ENCODE results near the gene PILRB. TPM values are rescaled to one million over a fixed set of nuclear protein-coding genes. Genes with fewer than 3 reads are reported as not detected.
"Not testable (repeated sequence)": the region's sequence is repeated elsewhere in the genome, so short reads cannot be mapped to it uniquely, and the experiment has no call there.

PILRB gene
- total RNA-seq, 3 donors from 2014 or later, result 36.4 to 95.3 (median 54.3) TPM

GRCh38 chr7:100342765-100343164, 15.2 kb upstream of the PILRB start:
- intact Hi-C loops (cut with DNase I, micrococcal nuclease), result no loop called here
- Histone ChIP-seq H3K4me1 (ENCODE audit: low read depth) (peaks cover 3% of the 10 kb centered on the region), H3K36me3 (ENCODE audit: low read depth) (peaks cover 11% of the 10 kb centered on the region), H3K9me3 (no peaks in the 10 kb centered on the region), H3K4me3 (no peak overlapping the region)
- no peak for TF ChIP-seq CTCF (IDR thresholded peaks at IDR 0.05)
- no peak for DNase-seq
- no peak for ATAC-seq

GRCh38 chr7:100344124-100344559, 13.8 kb upstream of the PILRB start:
- intact Hi-C loops (cut with DNase I, micrococcal nuclease); ATAC-seq: not testable (repeated sequence)
- H3K36me3 ChIP-seq (ENCODE audit: low read depth), result peaks cover 13% of the 10 kb centered on the region

GRCh38 chr7:100344560-100345287, 13.2 kb upstream of the PILRB start:
- intact Hi-C loops (cut with DNase I, micrococcal nuclease); H3K4me1 ChIP-seq (ENCODE audit: low read depth): not testable (repeated sequence)
- peak in 1 of 3 donors; percentile 51 for DNase-seq

More at GRCh38 chr7:100344124-100344559, 13.8 kb upstream of the PILRB start:
- H3K9me3 ChIP-seq; DNase-seq; H3K4me1 ChIP-seq (ENCODE audit: low read depth); H3K4me3 ChIP-seq: not testable (repeated sequence)

GRCh38 chr7:100345288-100345672, 12.6 kb upstream of the PILRB start:
- H3K4me3 ChIP-seq; intact Hi-C loops (cut with DNase I, micrococcal nuclease); H3K4me1 ChIP-seq (ENCODE audit: low read depth); H3K9me3 ChIP-seq: not testable (repeated sequence)
- peak; percentile 30 for TF ChIP-seq CTCF (IDR thresholded peaks at IDR 0.05)
- peak; percentile 80 to 90 (median 85) for DNase-seq
- ATAC-seq, result peak; percentile 40
- H3K36me3 ChIP-seq (ENCODE audit: low read depth), result peaks cover 13% of the 10 kb centered on the region

More at GRCh38 chr7:100344560-100345287, 13.2 kb upstream of the PILRB start:
- not testable (repeated sequence) for H3K4me3 ChIP-seq, H3K9me3 ChIP-seq
- H3K36me3 ChIP-seq (ENCODE audit: low read depth), result peaks cover 13% of the 10 kb centered on the region
- ATAC-seq, result peak; percentile 83

GRCh38 chr7:100346921-100347320, 11.0 kb upstream of the PILRB start:
- peaks cover 13% of the 10 kb centered on the region for H3K36me3 ChIP-seq (ENCODE audit: low read depth)
- H3K4me3 ChIP-seq, result no peak overlapping the region
- no peak for ATAC-seq
- no peaks in the 10 kb centered on the region for H3K9me3 ChIP-seq
- TF ChIP-seq CTCF (IDR thresholded peaks at IDR 0.05), result no peak
- peaks cover 1% of the 10 kb centered on the region for H3K4me1 ChIP-seq (ENCODE audit: low read depth)
- DNase-seq, result no peak
- intact Hi-C loops (cut with DNase I, micrococcal nuclease), result no loop called here

GRCh38 chr7:100348805-100349204, 9.1 kb upstream of the PILRB start:
- ATAC-seq (no peak), DNase-seq (no peak)
- Histone ChIP-seq H3K4me3 (no peak overlapping the region), H3K4me1 (ENCODE audit: low read depth) (no peaks in the 10 kb centered on the region), H3K36me3 (ENCODE audit: low read depth) (peaks cover 13% of the 10 kb centered on the region), H3K9me3 (no peaks in the 10 kb centered on the region)
- TF ChIP-seq CTCF (IDR thresholded peaks at IDR 0.05), result no peak
- intact Hi-C loops (cut with DNase I, micrococcal nuclease), result no loop called here

All from mucosa of descending colon (tissue), 3 donors.